Keratinocyte (primary cell): ENCODE results near the gene PLEKHG2. TPM values are rescaled to one million over a fixed set of nuclear protein-coding genes. Genes with fewer than 3 reads are reported as not detected.
A peak's percentile ranks its signal among the peaks of the same experiment; 100 is the strongest.

Experiments used
- DNase-seq: peaks from one replicate; pipeline ENCODE4 v3.0.0-alpha.2; 2011; ENCODE audit warnings: low read depth, missing footprints, low spot score
- FAIRE-seq: peaks from 2 replicates; lab custom pipeline; 2011; peaks lifted over from hg19 to GRCh38; lab: Jason Lieb, UNC
- H2AFZ ChIP-seq: 2 replicates; pipeline ENCODE4 v1.6.0; 2012; ENCODE audit warnings: low read length, control low read depth, inconsistent platforms; ENCODE audit not compliant: control insufficient read depth
- H3K27ac ChIP-seq: 2 replicates; pipeline ENCODE4 v1.5.1; 2011; ENCODE audit warnings: low read length; ENCODE audit not compliant: control insufficient read depth, insufficient read depth
- H3K27me3 ChIP-seq: 3 replicates; pipeline ENCODE4 v1.6.0; 2011; ENCODE audit warnings: low read length; ENCODE audit not compliant: control insufficient read depth, insufficient read depth; ENCODE audit errors: extremely low read depth
- H3K36me3 ChIP-seq, 2 experiments: 2 replicates in 1 of 2; 3 replicates in 1 of 2; pipeline ENCODE4 v1.5.1; 2011; ENCODE audit warnings: low read length in 2 of 2, mild to moderate bottlenecking in 1 of 2; ENCODE audit not compliant: control insufficient read depth in 2 of 2, insufficient read depth in 2 of 2; ENCODE audit errors: extremely low read depth in 1 of 2
- H3K4me1 ChIP-seq: 3 replicates; pipeline ENCODE4 v1.5.1; 2011; ENCODE audit warnings: low read length; ENCODE audit not compliant: control insufficient read depth, insufficient read depth; ENCODE audit errors: extremely low read depth
- H3K4me2 ChIP-seq: 3 replicates; pipeline ENCODE4 v1.6.0; 2011; ENCODE audit warnings: low read depth, low read length; ENCODE audit not compliant: control insufficient read depth, insufficient read depth; ENCODE audit errors: extremely low read depth
- H3K4me3 ChIP-seq, 3 experiments: fragments of 200-600 bp in 1 of 3; sonication (generic) in 1 of 3; 2 replicates in 2 of 3; 3 replicates in 1 of 3; pipeline ENCODE4 v1.5.1; 2011 to 2016; ENCODE audit warnings: low read length in 3 of 3, mild to moderate bottlenecking in 3 of 3, control low read depth in 2 of 3, inconsistent platforms in 1 of 3, low read depth in 1 of 3, mixed read lengths in 1 of 3, mixed run types in 1 of 3, moderate library complexity in 1 of 3; ENCODE audit not compliant: control insufficient read depth in 2 of 3, insufficient read depth in 2 of 3; ENCODE audit errors: extremely low read depth in 1 of 3
- H3K79me2 ChIP-seq: 2 replicates; pipeline ENCODE4 v1.6.0; 2012; ENCODE audit warnings: low read length; ENCODE audit not compliant: control insufficient read depth, insufficient read depth
- H3K9ac ChIP-seq: 3 replicates; pipeline ENCODE4 v1.6.0; 2011; ENCODE audit warnings: low read length; ENCODE audit not compliant: control insufficient read depth, insufficient read depth; ENCODE audit errors: extremely low read depth
- H3K9me1 ChIP-seq: 3 replicates; pipeline ENCODE4 v1.6.0; 2011; ENCODE audit warnings: low read length; ENCODE audit not compliant: control insufficient read depth, insufficient read depth; ENCODE audit errors: extremely low read depth
- H3K9me3 ChIP-seq: 2 replicates; pipeline ENCODE4 v1.5.1; 2012; ENCODE audit warnings: low read depth, low read length; ENCODE audit not compliant: control insufficient read depth
- H4K20me1 ChIP-seq: 3 replicates; pipeline ENCODE4 v1.6.0; 2011; ENCODE audit warnings: low read length; ENCODE audit not compliant: control insufficient read depth, insufficient read depth; ENCODE audit errors: extremely low read depth
- EZH2 ChIP-seq: IDR thresholded peaks from one replicate; pipeline ENCODE4 v1.6.1; 2012; ENCODE audit warnings: inconsistent platforms, mild to moderate bottlenecking, low read length, moderate library complexity
- dilution Hi-C: fragments of 300-500 bp; cut with MboI; formaldehyde crosslinking; loops from one replicate; pipeline ENCODE4 v1.7.0; 2020; ENCODE audit warnings: low sequenced_read_pairs; ENCODE audit not compliant: extremely low pct_ligation_motif_present
- polyA plus RNA-seq, 5 experiments: library from polyadenylated mRNA; depleted of rRNA in 3 of 5; stranded (reverse) in 3 of 5; stranded (forward) in 1 of 5; unstranded in 1 of 5; fragments of >200 nt; gene quantifications; 1 replicate in 1 of 5; 2 replicates in 3 of 5; 3 replicates in 1 of 5; pipeline versions ENCODE4 v1.2.1 to v1.2.3, GENCODE V29; 2011 to 2012; ENCODE audit warnings: missing spikeins in 2 of 5, low read depth in 1 of 5, low replicate concordance in 1 of 5
- TF ChIP-seq, protein P1 (sequence below), 3 experiments: IDR thresholded peaks in 1 of 3; conservative IDR thresholded peaks in 1 of 3; optimal IDR thresholded peaks in 1 of 3; 2 replicates in 2 of 3; 3 replicates in 1 of 3; pipeline versions ENCODE3 to v1.5.1; 2011; ENCODE audit warnings: low read length in 3 of 3, mild to moderate bottlenecking in 3 of 3, moderate library complexity in 2 of 3, control low read depth in 1 of 3, inconsistent platforms in 1 of 3; ENCODE audit not compliant: insufficient read depth in 2 of 3; ENCODE audit errors: extremely low read depth in 1 of 3

The PLEKHG2 gene
- polyA plus RNA-seq, 1 donor (not counting 4 experiments of a cell fraction or from before 2014, with no cell fraction given) = 5.2 TPM

DNA sequence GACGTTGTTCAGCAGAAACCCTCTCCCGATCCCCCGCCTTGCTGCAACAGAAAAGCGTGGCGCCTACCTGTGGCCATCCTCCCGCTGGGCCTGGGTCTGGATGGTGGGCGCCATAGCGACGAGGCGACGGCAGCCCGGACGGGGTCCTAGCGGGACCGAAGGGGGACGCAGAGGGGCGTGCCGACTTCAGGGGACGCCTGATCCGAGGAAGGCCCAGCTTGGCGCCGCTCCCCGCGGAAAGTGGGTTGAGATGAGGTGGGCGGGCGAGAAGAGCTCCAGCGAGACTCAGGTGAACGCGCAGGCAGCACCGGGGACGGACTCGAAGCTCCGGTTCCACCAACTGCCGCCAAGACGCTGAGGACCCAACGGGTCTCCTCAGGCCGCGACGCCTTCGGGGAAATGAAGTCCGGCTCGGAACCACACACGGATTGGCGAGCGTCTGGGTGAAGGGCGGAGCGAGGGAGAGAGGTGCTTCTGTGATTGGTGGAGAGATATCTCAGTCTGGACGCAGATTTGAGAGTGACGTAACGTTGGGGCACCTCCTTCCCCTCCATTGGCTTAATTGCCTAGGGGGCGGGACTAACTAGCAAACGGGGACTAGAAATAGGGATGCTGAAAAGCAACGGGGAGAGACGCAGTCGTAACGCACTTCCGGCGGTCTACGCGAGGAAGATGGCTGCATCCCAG is 21.6 kb upstream of the PLEKHG2 start, which contains the start of the genes MED29 and PAF1:
TSS of gene MED29 (plus strand) at position 628 of the 687 bp plus-strand sequence. CDS start at position 673, 45 bp downstream.
TSS of gene PAF1 (minus strand) at position 356 of the 687 bp plus-strand sequence. CDS start at position 114, 242 bp downstream.
- FAIRE-seq (peak; percentile 94), DNase-seq (peak; percentile 99)
- H2AFZ ChIP-seq = peak within 1 kb of the TSS; percentile 92
- H3K9me1 ChIP-seq = peaks cover 3% of the 10 kb centered on the region
- peak within 1 kb of the TSS; percentile 79 for H3K4me2 ChIP-seq
- dilution Hi-C loops = no loop called here
- peak within 1 kb of the TSS; percentile 76 to 97 (median 96) for H3K4me3 ChIP-seq
- no peaks in the 10 kb centered on the region for H3K27me3 ChIP-seq
- H3K9ac ChIP-seq = peak within 1 kb of the TSS; percentile 95
- TF ChIP-seq EZH2 = no peak
- TF ChIP-seq, protein P1, sequence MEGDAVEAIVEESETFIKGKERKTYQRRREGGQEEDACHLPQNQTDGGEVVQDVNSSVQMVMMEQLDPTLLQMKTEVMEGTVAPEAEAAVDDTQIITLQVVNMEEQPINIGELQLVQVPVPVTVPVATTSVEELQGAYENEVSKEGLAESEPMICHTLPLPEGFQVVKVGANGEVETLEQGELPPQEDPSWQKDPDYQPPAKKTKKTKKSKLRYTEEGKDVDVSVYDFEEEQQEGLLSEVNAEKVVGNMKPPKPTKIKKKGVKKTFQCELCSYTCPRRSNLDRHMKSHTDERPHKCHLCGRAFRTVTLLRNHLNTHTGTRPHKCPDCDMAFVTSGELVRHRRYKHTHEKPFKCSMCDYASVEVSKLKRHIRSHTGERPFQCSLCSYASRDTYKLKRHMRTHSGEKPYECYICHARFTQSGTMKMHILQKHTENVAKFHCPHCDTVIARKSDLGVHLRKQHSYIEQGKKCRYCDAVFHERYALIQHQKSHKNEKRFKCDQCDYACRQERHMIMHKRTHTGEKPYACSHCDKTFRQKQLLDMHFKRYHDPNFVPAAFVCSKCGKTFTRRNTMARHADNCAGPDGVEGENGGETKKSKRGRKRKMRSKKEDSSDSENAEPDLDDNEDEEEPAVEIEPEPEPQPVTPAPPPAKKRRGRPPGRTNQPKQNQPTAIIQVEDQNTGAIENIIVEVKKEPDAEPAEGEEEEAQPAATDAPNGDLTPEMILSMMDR (optimal IDR thresholded peaks at IDR 0.05 in 1 of 3, IDR thresholded peaks at IDR 0.05 in 1 of 3, conservative IDR thresholded peaks at IDR 0.05 in 1 of 3; ENCODE audit: extremely low read depth in 1 of 3, insufficient read depth in 2 of 3, low read length in 3 of 3) = peak in 1 of 3 experiments; percentile 15
- H3K9me3 ChIP-seq = no peaks in the 10 kb centered on the region
- H4K20me1 ChIP-seq = no peaks in the 10 kb centered on the region
- peaks cover 15% of the 10 kb centered on the region for H3K4me1 ChIP-seq
- H3K27ac ChIP-seq = peak within 1 kb of the TSS; percentile 92
- peaks cover 20% of the 10 kb centered on the region for H3K79me2 ChIP-seq
- peaks cover 40 to 45% of the 10 kb centered on the region in 2 experiments for H3K36me3 ChIP-seq

DNA sequence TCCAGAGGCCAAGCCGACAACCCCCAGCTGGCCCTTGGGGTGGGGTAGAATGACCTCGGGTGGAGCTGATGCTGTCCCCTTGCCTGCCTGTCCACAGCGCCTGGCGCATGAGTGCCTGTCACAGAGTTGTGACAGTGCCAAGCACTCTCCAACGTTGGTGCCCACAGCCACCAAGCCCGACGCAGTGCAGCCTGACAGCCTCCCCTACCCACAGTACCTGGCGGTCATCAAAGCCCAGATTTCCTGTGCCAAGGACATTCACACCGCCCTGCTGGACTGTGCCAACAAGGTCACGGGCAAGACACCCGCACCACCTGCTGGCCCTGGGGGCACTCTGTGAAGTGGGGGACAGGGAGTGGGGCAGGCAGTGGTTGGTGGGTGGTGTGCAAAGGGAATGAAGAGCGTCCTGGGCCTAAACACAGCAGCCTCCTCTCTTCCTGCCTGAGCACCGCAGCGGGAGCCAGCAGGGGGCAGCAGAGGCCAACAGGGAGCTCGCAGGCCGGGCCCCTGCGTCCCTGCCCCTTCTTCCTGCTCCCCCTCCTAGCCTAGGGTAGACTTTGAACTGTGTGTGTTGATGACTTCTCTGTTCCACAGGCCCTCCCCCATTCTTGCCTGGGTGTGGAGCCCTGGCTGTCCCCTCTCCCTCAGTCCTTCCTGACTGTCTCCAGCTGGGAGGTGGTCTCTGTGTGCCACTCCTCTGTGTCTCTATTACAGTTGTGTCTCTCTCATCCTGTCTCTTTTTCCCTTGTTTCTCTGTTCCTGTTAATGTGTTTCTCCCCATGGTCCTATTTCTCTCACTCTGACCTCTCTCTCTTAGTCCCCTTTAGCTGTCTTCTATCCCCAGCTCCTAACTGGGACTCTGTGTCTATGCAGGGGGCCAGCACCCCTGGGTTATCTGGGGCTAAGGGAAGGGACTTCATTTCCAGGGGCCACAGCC is 14.8 kb upstream of the PLEKHG2 start:
- no peaks in the 10 kb centered on the region for H4K20me1 ChIP-seq
- DNase-seq (no peak), FAIRE-seq (no peak)
- TF ChIP-seq, protein P1 (optimal IDR thresholded peaks at IDR 0.05 in 1 of 3, IDR thresholded peaks at IDR 0.05 in 1 of 3, conservative IDR thresholded peaks at IDR 0.05 in 1 of 3; ENCODE audit: extremely low read depth in 1 of 3, insufficient read depth in 2 of 3, low read length in 3 of 3) = peak; percentile 97 to 100 (median 99)
- no peak for TF ChIP-seq EZH2
- peaks cover 10 to 15% of the 10 kb centered on the region in 2 experiments for H3K36me3 ChIP-seq
- no peak overlapping the region for H2AFZ ChIP-seq
- dilution Hi-C loops = no loop called here
- peaks cover 1% of the 10 kb centered on the region for H3K79me2 ChIP-seq
- peak overlapping the region; percentile 99 for H3K27ac ChIP-seq
- no peaks in the 10 kb centered on the region for H3K9me3 ChIP-seq
- no peaks in the 10 kb centered on the region for H3K9me1 ChIP-seq
- peak overlapping the region; percentile 64 for H3K4me2 ChIP-seq
- H3K27me3 ChIP-seq = no peaks in the 10 kb centered on the region
- peak overlapping the region; percentile 86 for H3K9ac ChIP-seq
- peaks cover 35% of the 10 kb centered on the region for H3K4me1 ChIP-seq
- peak overlapping the region in 1 of 3 experiments; percentile 7 for H3K4me3 ChIP-seq
